ENCODE results near the gene TSPEAR. TPM values are rescaled to one million over a fixed set of nuclear protein-coding genes. Genes with fewer than 3 reads are reported as not detected.

Gene TSPEAR
- total RNA-seq, 1 donor = not detected

GRCh38 chr21:44521928-44522752, 189.2 kb downstream of the TSPEAR start:
- H3K4me3 ChIP-seq (ENCODE audit: low read length) = no peak overlapping the region
- no peaks in the 10 kb centered on the region for H3K4me1 ChIP-seq (ENCODE audit: insufficient read depth, low read length)
- no peaks in the 10 kb centered on the region for H3K9me3 ChIP-seq (ENCODE audit: low read depth, low read length)
- no peaks in the 10 kb centered on the region for H3K27me3 ChIP-seq (ENCODE audit: insufficient read depth, low read length)

GRCh38 chr21:44521301-44521927, 190.0 kb downstream of the TSPEAR start:
- H3K9me3 ChIP-seq (ENCODE audit: low read depth, low read length) = no peaks in the 10 kb centered on the region
- H3K27me3 ChIP-seq (ENCODE audit: insufficient read depth, low read length) = no peaks in the 10 kb centered on the region
- H3K4me1 ChIP-seq (ENCODE audit: insufficient read depth, low read length) = no peaks in the 10 kb centered on the region
- no peak overlapping the region for H3K4me3 ChIP-seq (ENCODE audit: low read length)

- no peaks in the 10 kb centered on the region for H3K27me3 ChIP-seq (ENCODE audit: insufficient read depth, low read length)
- no peak overlapping the region for H3K4me3 ChIP-seq (ENCODE audit: low read length)
- H3K9me3 ChIP-seq (ENCODE audit: low read depth, low read length) = no peaks in the 10 kb centered on the region
- H3K4me1 ChIP-seq (ENCODE audit: insufficient read depth, low read length) = no peaks in the 10 kb centered on the region
Observed at GRCh38 chr21:44520326-44521300, 190.8 kb downstream of the TSPEAR start.

GRCh38 chr21:44519346-44520325, 191.7 kb downstream of the TSPEAR start:
- no peaks in the 10 kb centered on the region for H3K9me3 ChIP-seq (ENCODE audit: low read depth, low read length)
- H3K4me1 ChIP-seq (ENCODE audit: insufficient read depth, low read length) = no peaks in the 10 kb centered on the region
- H3K27me3 ChIP-seq (ENCODE audit: insufficient read depth, low read length) = no peaks in the 10 kb centered on the region
- no peak overlapping the region for H3K4me3 ChIP-seq (ENCODE audit: low read length)

GRCh38 chr21:44518686-44519085, 192.7 kb downstream of the TSPEAR start:
- no peaks in the 10 kb centered on the region for H3K4me1 ChIP-seq (ENCODE audit: insufficient read depth, low read length)
- H3K27me3 ChIP-seq (ENCODE audit: insufficient read depth, low read length) = no peaks in the 10 kb centered on the region
- no peak overlapping the region for H3K4me3 ChIP-seq (ENCODE audit: low read length)
- no peaks in the 10 kb centered on the region for H3K9me3 ChIP-seq (ENCODE audit: low read depth, low read length)

- H3K4me1 ChIP-seq (ENCODE audit: insufficient read depth, low read length) = no peaks in the 10 kb centered on the region
- no peaks in the 10 kb centered on the region for H3K9me3 ChIP-seq (ENCODE audit: low read depth, low read length)
- H3K27me3 ChIP-seq (ENCODE audit: insufficient read depth, low read length) = no peaks in the 10 kb centered on the region
- H3K4me3 ChIP-seq (ENCODE audit: low read length) = no peak overlapping the region
Observed at GRCh38 chr21:44517175-44517899, 194.0 kb downstream of the TSPEAR start.

GRCh38 chr21:44516828-44517174, 194.6 kb downstream of the TSPEAR start:
- Histone ChIP-seq H3K27me3 (ENCODE audit: insufficient read depth, low read length) (no peaks in the 10 kb centered on the region), H3K9me3 (ENCODE audit: low read depth, low read length) (no peaks in the 10 kb centered on the region), H3K4me1 (ENCODE audit: insufficient read depth, low read length) (no peaks in the 10 kb centered on the region), H3K4me3 (ENCODE audit: low read length) (no peak overlapping the region)

- H3K27me3 ChIP-seq (ENCODE audit: insufficient read depth, low read length) = no peaks in the 10 kb centered on the region
- H3K4me1 ChIP-seq (ENCODE audit: insufficient read depth, low read length) = no peaks in the 10 kb centered on the region
- H3K9me3 ChIP-seq (ENCODE audit: low read depth, low read length) = no peaks in the 10 kb centered on the region
- no peak overlapping the region for H3K4me3 ChIP-seq (ENCODE audit: low read length)
Observed at GRCh38 chr21:44516342-44516741, 195.0 kb downstream of the TSPEAR start.

- Histone ChIP-seq H3K4me3 (ENCODE audit: low read length) (no peak overlapping the region), H3K4me1 (ENCODE audit: insufficient read depth, low read length) (peaks cover 4% of the 10 kb centered on the region), H3K9me3 (ENCODE audit: low read depth, low read length) (no peaks in the 10 kb centered on the region), H3K27me3 (ENCODE audit: insufficient read depth, low read length) (no peaks in the 10 kb centered on the region)
Observed at GRCh38 chr21:44515359-44516165, 195.8 kb downstream of the TSPEAR start.

- Histone ChIP-seq H3K9me3 (ENCODE audit: low read depth, low read length) (no peaks in the 10 kb centered on the region), H3K4me3 (ENCODE audit: low read length) (no peak overlapping the region), H3K27me3 (ENCODE audit: insufficient read depth, low read length) (no peaks in the 10 kb centered on the region), H3K4me1 (ENCODE audit: insufficient read depth, low read length) (peaks cover 10% of the 10 kb centered on the region)
Observed at GRCh38 chr21:44514746-44515358, 196.5 kb downstream of the TSPEAR start.

- Histone ChIP-seq H3K4me3 (ENCODE audit: low read length) (no peak overlapping the region), H3K9me3 (ENCODE audit: low read depth, low read length) (no peaks in the 10 kb centered on the region), H3K27me3 (ENCODE audit: insufficient read depth, low read length) (no peaks in the 10 kb centered on the region), H3K4me1 (ENCODE audit: insufficient read depth, low read length) (peaks cover 10% of the 10 kb centered on the region)
Observed at GRCh38 chr21:44514218-44514520, 197.2 kb downstream of the TSPEAR start.

- Histone ChIP-seq H3K4me1 (ENCODE audit: insufficient read depth, low read length) (peaks cover 10% of the 10 kb centered on the region), H3K9me3 (ENCODE audit: low read depth, low read length) (no peaks in the 10 kb centered on the region), H3K27me3 (ENCODE audit: insufficient read depth, low read length) (no peaks in the 10 kb centered on the region), H3K4me3 (ENCODE audit: low read length) (no peak overlapping the region)
Observed at GRCh38 chr21:44513389-44514217, 197.8 kb downstream of the TSPEAR start.
